Colonic mucosa (tissue), 4 donors: ENCODE data around the gene FCN2. TPM values are rescaled to one million over a fixed set of nuclear protein-coding genes. Genes with fewer than 3 reads are reported as not detected.

Source experiments
- DNase-seq: peaks from one replicate; pipeline ENCODE4 v3.0.0-alpha.2; 2020
- H3K27ac ChIP-seq: fragments of 200-600 bp; one replicate; pipeline ENCODE4 v1.8.0; 2021
- H3K27me3 ChIP-seq: fragments of 200-600 bp; one replicate; pipeline ENCODE4 v1.8.0; 2021
- H3K36me3 ChIP-seq: fragments of 200-600 bp; one replicate; pipeline ENCODE4 v1.8.0; 2021
- H3K4me1 ChIP-seq: fragments of 200-600 bp; one replicate; pipeline ENCODE4 v1.8.0; 2021; ENCODE audit warnings: mild to moderate bottlenecking
- H3K4me3 ChIP-seq: fragments of 200-600 bp; one replicate; pipeline ENCODE4 v1.8.0; 2021
- H3K9ac ChIP-seq, 2 donors: one replicate each; pipeline ENCODE4 v1.7.0; 2013; ENCODE audit warnings: control low read depth in 2 of 2, low read depth in 2 of 2, low read length in 2 of 2
- H3K9me3 ChIP-seq: fragments of 200-600 bp; one replicate; pipeline ENCODE4 v1.8.0; 2021
- intact Hi-C: fragments of 100-400 bp; cut with DNase I; formaldehyde crosslinking; loops from one replicate; pipeline ENCODE4 v1.14.1; 2022
- microRNA-seq: library from miRNA; unstranded; fragments of <30 nt; microRNA quantifications from one replicate; pipeline ENCODE4, GENCODE V29; 2019
- total RNA-seq, 2 donors: library from RNA; stranded (reverse); fragmentation: NEBNext Ultra II Directional in 1 of 2; extraction: Animal tissue kit (Norgen Biotek cat#: 25700) in 1 of 2; gene quantifications; one replicate each; pipeline ENCODE4 v1.2.1, GENCODE V29; 2021
- TF ChIP-seq, protein P1 (sequence below): fragments of 200-600 bp; IDR thresholded peaks from one replicate; pipeline ENCODE4 v1.8.0; 2022; ENCODE audit warnings: antibody characterized with exemption, mild to moderate bottlenecking
- donor health status: healthy.
- donor health status: DM: no; HTN: no; CAD: no.
- donor health status: DM: no; HTN: no; CAD: no.

The FCN2 gene
- total RNA-seq, 2 donors from 2014 or later: not detected

DNA sequence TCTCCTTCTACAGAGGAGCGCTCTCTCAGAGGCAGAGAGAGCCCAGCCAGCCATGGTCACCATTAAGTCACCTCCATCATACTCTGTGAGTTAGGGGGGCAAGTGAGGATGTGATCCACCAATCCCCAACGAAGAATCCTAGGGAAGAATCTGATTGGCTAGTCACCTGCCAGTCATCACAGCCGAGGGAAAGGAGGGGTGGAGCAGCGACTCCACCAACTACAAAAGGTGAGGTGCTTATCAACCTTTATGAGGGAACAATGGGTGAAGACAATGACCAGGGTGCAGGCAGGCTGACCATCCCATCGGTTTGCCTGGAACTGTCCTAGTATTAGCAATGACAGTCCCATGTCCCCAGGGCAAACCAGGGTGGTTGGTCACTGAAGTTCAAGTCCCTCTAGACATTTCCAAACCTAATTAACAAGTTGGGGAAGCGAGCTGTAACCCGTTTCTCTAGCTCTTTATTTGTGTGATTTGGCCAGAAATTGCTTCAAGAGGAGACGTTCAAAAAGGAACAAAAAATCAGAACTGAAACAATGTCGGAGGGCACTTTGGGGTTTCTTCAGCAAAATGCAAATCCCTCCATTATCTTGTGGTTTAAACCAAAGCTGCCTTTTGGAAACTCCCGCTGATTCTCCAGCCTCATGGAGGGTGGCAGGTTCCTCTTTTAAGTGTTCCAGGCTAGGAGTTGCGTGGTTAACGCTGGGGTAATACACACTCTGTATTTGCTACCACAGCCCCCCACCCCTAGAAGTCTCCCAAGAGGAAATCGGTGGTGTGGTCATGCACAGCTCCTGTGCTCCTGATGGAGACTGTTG lies 55.9 kb downstream of the FCN2 start:
- no peaks in the 10 kb centered on the region for H3K36me3 ChIP-seq

More for the DNA sequence above, 55.9 kb downstream of the FCN2 start:
- TF ChIP-seq, protein P1, sequence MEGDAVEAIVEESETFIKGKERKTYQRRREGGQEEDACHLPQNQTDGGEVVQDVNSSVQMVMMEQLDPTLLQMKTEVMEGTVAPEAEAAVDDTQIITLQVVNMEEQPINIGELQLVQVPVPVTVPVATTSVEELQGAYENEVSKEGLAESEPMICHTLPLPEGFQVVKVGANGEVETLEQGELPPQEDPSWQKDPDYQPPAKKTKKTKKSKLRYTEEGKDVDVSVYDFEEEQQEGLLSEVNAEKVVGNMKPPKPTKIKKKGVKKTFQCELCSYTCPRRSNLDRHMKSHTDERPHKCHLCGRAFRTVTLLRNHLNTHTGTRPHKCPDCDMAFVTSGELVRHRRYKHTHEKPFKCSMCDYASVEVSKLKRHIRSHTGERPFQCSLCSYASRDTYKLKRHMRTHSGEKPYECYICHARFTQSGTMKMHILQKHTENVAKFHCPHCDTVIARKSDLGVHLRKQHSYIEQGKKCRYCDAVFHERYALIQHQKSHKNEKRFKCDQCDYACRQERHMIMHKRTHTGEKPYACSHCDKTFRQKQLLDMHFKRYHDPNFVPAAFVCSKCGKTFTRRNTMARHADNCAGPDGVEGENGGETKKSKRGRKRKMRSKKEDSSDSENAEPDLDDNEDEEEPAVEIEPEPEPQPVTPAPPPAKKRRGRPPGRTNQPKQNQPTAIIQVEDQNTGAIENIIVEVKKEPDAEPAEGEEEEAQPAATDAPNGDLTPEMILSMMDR: no peak
- H3K27me3 ChIP-seq: no peaks in the 10 kb centered on the region
- H3K9me3 ChIP-seq: no peaks in the 10 kb centered on the region
- intact Hi-C loops: no loop called here
- H3K9ac ChIP-seq: no peak overlapping the region
- H3K4me3 ChIP-seq: no peak overlapping the region
- DNase-seq: no peak
- H3K27ac ChIP-seq: no peak overlapping the region
- no peaks in the 10 kb centered on the region for H3K4me1 ChIP-seq

Small RNA genes lying within 50 kb of the gene (microRNA-seq; reads per million reads assigned to microRNA genes)
- gene MIR3689A: not detected
- gene MIR3689B: not detected
- not detected for gene MIR3689C
- gene MIR3689D1: not detected
- gene MIR3689D2: not detected
- gene MIR3689E: not detected
- gene MIR3689F: not detected

Other genes with a start within 250 kb of the FCN2 start
- gene COL5A1, start 239.0 kb upstream of the FCN2 start, total RNA-seq: 10 to 100 TPM; 10.9 to 21.7 TPM
- 1 to 10 TPM in 1 of 2 donors, under 1 TPM in 1; 0.79 to 4.6 TPM for gene FCN1, start 37.1 kb downstream of the FCN2 start, total RNA-seq
- gene OLFM1, start 206.9 kb downstream of the FCN2 start, total RNA-seq: 1 to 10 TPM; 3.8 to 8.9 TPM